ES-I3 (cell line): ENCODE measurements around the gene RIN2.
"Not testable (repeated sequence)": the region's sequence is repeated elsewhere in the genome, so short reads cannot be mapped to it uniquely, and the experiment has no call there.

ENCODE experiments used
- H3K36me3 ChIP-seq: 2 replicates; pipeline ENCODE4 v1.6.1; 2013; ENCODE audit warnings: mild to moderate bottlenecking, low read length, control low read depth, moderate library complexity; ENCODE audit not compliant: insufficient read depth
- H3K4me1 ChIP-seq: 2 replicates; pipeline ENCODE4 v1.6.1; 2013; ENCODE audit warnings: mild to moderate bottlenecking, control low read depth, low read length; ENCODE audit not compliant: insufficient read depth
- H3K9ac ChIP-seq: 2 replicates; pipeline ENCODE4 v1.6.1; 2013; ENCODE audit warnings: low read depth, mild to moderate bottlenecking, low read length, moderate library complexity
- H3K9me3 ChIP-seq: 2 replicates; pipeline ENCODE4 v1.6.1; 2013; ENCODE audit warnings: mild to moderate bottlenecking, low read length, moderate library complexity; ENCODE audit not compliant: control insufficient read depth, insufficient read depth

Gene RIN2

GRCh38 chr20:19802099-19802491, 44.0 kb downstream of the RIN2 start:
- no peak overlapping the region for H3K9ac ChIP-seq
- H3K36me3 ChIP-seq = no peaks in the 10 kb centered on the region
- H3K4me1 ChIP-seq = no peaks in the 10 kb centered on the region
- no peaks in the 10 kb centered on the region for H3K9me3 ChIP-seq

- no peaks in the 10 kb centered on the region for H3K36me3 ChIP-seq
- no peak overlapping the region for H3K9ac ChIP-seq
- H3K9me3 ChIP-seq = no peaks in the 10 kb centered on the region
- no peaks in the 10 kb centered on the region for H3K4me1 ChIP-seq
Measured at GRCh38 chr20:19802492-19803158, 44.6 kb downstream of the RIN2 start.

- not testable (repeated sequence) for H3K4me1 ChIP-seq, H3K36me3 ChIP-seq, H3K9me3 ChIP-seq, H3K9ac ChIP-seq
Measured at GRCh38 chr20:19806276-19806675, 48.2 kb downstream of the RIN2 start.

- H3K36me3 ChIP-seq = no peaks in the 10 kb centered on the region
- no peak overlapping the region for H3K9ac ChIP-seq
- H3K4me1 ChIP-seq = no peaks in the 10 kb centered on the region
- H3K9me3 ChIP-seq = no peaks in the 10 kb centered on the region
Measured at GRCh38 chr20:19806806-19807190, 48.7 kb downstream of the RIN2 start.

GRCh38 chr20:19807191-19807945, 49.3 kb downstream of the RIN2 start:
- no peaks in the 10 kb centered on the region for H3K9me3 ChIP-seq
- H3K36me3 ChIP-seq = no peaks in the 10 kb centered on the region
- no peaks in the 10 kb centered on the region for H3K4me1 ChIP-seq
- no peak overlapping the region for H3K9ac ChIP-seq
